HepG2 (cell line): ENCODE data around the gene EEFSEC. TPM values are rescaled to one million over a fixed set of nuclear protein-coding genes. Genes with fewer than 3 reads are reported as not detected.

Experiments used
- ATAC-seq: fragments of 200-7000 bp; cut with Tn5 transposase; 3 replicates; pipeline ENCODE4 v1.9.1; 2020; ENCODE audit warnings: mild to moderate bottlenecking, moderate library complexity
- BruUV-seq: library from RNA; stranded (reverse); fragments of 400-500 nt; replicated peaks from 2 replicates; lab custom pipeline; 2021; lab: Mats Ljungman, UMichigan
- CTCF ChIA-PET: fragments of 300-600 bp; formaldehyde crosslinking; extraction: SDS; loops from one replicate; lab custom pipeline; 2021; ENCODE audit warnings: low total read pairs, inconsistent platforms, low intra/inter-chr PET ratio; lab: Yijun Ruan, JAX
- POLR2A ChIA-PET: fragments of 350-600 bp; sonication (Branson Sonifier 250); formaldehyde crosslinking; loops from one replicate; lab custom pipeline; 2020; ENCODE audit warnings: antibody characterized with exemption, inconsistent platforms; lab: Yijun Ruan, JAX
- DNase-seq: peaks from one replicate; pipeline ENCODE4 v3.0.0-alpha.2; 2015; ENCODE audit warnings: low spot score
- FAIRE-seq: peaks from 3 replicates; lab custom pipeline; 2011; peaks lifted over from hg19 to GRCh38; lab: Jason Lieb, UNC
- H2AFZ ChIP-seq: one replicate; pipeline ENCODE4 v1.6.1; 2011; ENCODE audit warnings: low read length, inconsistent platforms
- H3K27ac ChIP-seq: fragments of 300-600 bp; 3 replicates; pipeline ENCODE4 v1.8.0; 2011; ENCODE audit warnings: mixed run types, mild to moderate bottlenecking, mixed read lengths, low read length, inconsistent platforms; ENCODE audit not compliant: insufficient read depth; ENCODE audit errors: extremely low read length
- H3K27me3 ChIP-seq, 2 experiments: fragments of 200-600 bp in 1 of 2; 2 replicates in 1 of 2; 3 replicates in 1 of 2; pipeline versions ENCODE4 v1.6.0 to v1.8.0; 2011; ENCODE audit warnings: low read length in 2 of 2, mild to moderate bottlenecking in 2 of 2, moderate library complexity in 2 of 2, inconsistent platforms in 1 of 2; ENCODE audit not compliant: insufficient read depth in 2 of 2, control insufficient read depth in 1 of 2
- H3K36me3 ChIP-seq, 2 experiments: fragments of 200-600 bp in 1 of 2; replicated peaks in 1 of 2; 2 replicates in 1 of 2; 3 replicates in 1 of 2; pipeline versions ENCODE4 v1.5.1 to v1.8.0; 2011; ENCODE audit warnings: low read length in 2 of 2, inconsistent platforms in 1 of 2; ENCODE audit not compliant: insufficient read depth in 2 of 2, control insufficient read depth in 1 of 2
- H3K4me1 ChIP-seq: 2 replicates; pipeline ENCODE4 v1.5.1; 2012; ENCODE audit warnings: low read length, inconsistent platforms; ENCODE audit not compliant: insufficient read depth
- H3K4me2 ChIP-seq: 2 replicates; pipeline ENCODE4 v1.6.0; 2011; ENCODE audit warnings: low read depth, low read length, inconsistent platforms
- H3K4me3 ChIP-seq, 3 experiments: fragments of 200-600 bp in 1 of 3; sonication (generic), shearing (Covaris generic) in 1 of 3; replicated peaks in 1 of 3; 2 replicates each; pipeline ENCODE4 v1.5.1; 2011 to 2016; ENCODE audit warnings: low read length in 3 of 3, inconsistent platforms in 2 of 3, low read depth in 2 of 3, mild to moderate bottlenecking in 2 of 3, control low read depth in 1 of 3, mixed read lengths in 1 of 3; ENCODE audit not compliant: insufficient read depth in 1 of 3
- H3K79me2 ChIP-seq: one replicate; pipeline ENCODE4 v1.6.1; 2011; ENCODE audit warnings: low read length, inconsistent platforms; ENCODE audit not compliant: insufficient read depth
- H3K9ac ChIP-seq: 2 replicates; pipeline ENCODE4 v1.6.0; 2011; ENCODE audit warnings: mild to moderate bottlenecking, low read depth, low read length, inconsistent platforms; ENCODE audit not compliant: insufficient read depth
- H3K9me3 ChIP-seq: 2 replicates; pipeline ENCODE4 v1.5.1; 2012; ENCODE audit warnings: mild to moderate bottlenecking, low read length
- H4K20me1 ChIP-seq: 2 replicates; pipeline ENCODE4 v1.6.0; 2011; ENCODE audit warnings: inconsistent platforms, mild to moderate bottlenecking, low read length, moderate library complexity; ENCODE audit not compliant: insufficient read depth
- AKNA ChIP-seq: sonication (generic); formaldehyde crosslinking; IDR thresholded peaks from 2 replicates; pipeline ENCODE4 v1.4.0; 2020; ENCODE audit warnings: missing genetic modification reagents, borderline replicate concordance
- ESRRA ChIP-seq: sonication (generic); formaldehyde crosslinking; IDR thresholded peaks from 2 replicates; pipeline ENCODE4 v1.5.1; 2020; ENCODE audit warnings: mild to moderate bottlenecking, low read depth, missing genetic modification reagents
- HHEX ChIP-seq: IDR thresholded peaks from 2 replicates; pipeline ENCODE4 v1.6.1; 2016; ENCODE audit warnings: control low read depth
- PATZ1 ChIP-seq: sonication (generic); formaldehyde crosslinking; IDR thresholded peaks from 2 replicates; pipeline ENCODE4 v1.4.0; 2020; ENCODE audit warnings: missing genetic modification reagents
- PCBP1 ChIP-seq: fragments of 200-400 bp; formaldehyde crosslinking; IDR thresholded peaks from 2 replicates; pipeline ENCODE4 v1.6.1; 2017; ENCODE audit warnings: mild to moderate bottlenecking, low read depth, low read length, borderline replicate concordance
- WIZ ChIP-seq: sonication (generic); formaldehyde crosslinking; IDR thresholded peaks from 2 replicates; pipeline ENCODE4 v1.5.1; 2020; ENCODE audit warnings: mild to moderate bottlenecking, missing genetic modification reagents
- ZFAT ChIP-seq: sonication (generic); formaldehyde crosslinking; conservative IDR thresholded peaks from 2 replicates; pipeline ENCODE4 v1.8.1; 2023; ENCODE audit warnings: missing genetic modification reagents, inconsistent platforms
- ZGPAT ChIP-seq: IDR thresholded peaks from 2 replicates; pipeline ENCODE4 v1.6.1; 2016; ENCODE audit warnings: mild to moderate bottlenecking
- ZNF569 ChIP-seq: sonication (generic); formaldehyde crosslinking; IDR thresholded peaks from 2 replicates; pipeline ENCODE4 v1.5.0; 2020; ENCODE audit warnings: mild to moderate bottlenecking, missing genetic modification reagents, moderate library complexity, borderline replicate concordance
- WGBS: methylation state at CpG from one replicate; pipeline ENCODE4 v1.1.6; 2017; ENCODE audit warnings: low lambda C conversion rate; 5-methylcytosine and 5-hydroxymethylcytosine counted together
- in situ Hi-C: cut with HindIII; loops from 2 replicates; pipeline ENCODE4 v1.10.0; 2017; ENCODE audit warnings: low pct_unique_long_range_greater_than_20kb; ENCODE audit not compliant: extremely low pct_ligation_motif_present
- intact Hi-C: fragments of 100-400 bp; cut with micrococcal nuclease; formaldehyde crosslinking; loops from one replicate; pipeline ENCODE4 v1.10.0; 2022; ENCODE audit not compliant: unreplicated experiment
- polyA plus RNA-seq, 8 experiments: library from polyadenylated mRNA; depleted of rRNA in 3 of 8; stranded (reverse) in 7 of 8; unstranded in 1 of 8; fragments of >200 nt; fragmentation: Illumina TruSeq in 4 of 8; extraction: Trizol in 4 of 8; gene quantifications; 2 replicates each; pipeline versions ENCODE4 v1.2.1 to v1.2.3, GENCODE V29; 2011 to 2016; ENCODE audit warnings: low read depth in 4 of 8, missing spikeins in 1 of 8, mixed read lengths in 1 of 8; ENCODE audit not compliant: insufficient read depth in 1 of 8
- total RNA-seq, 5 experiments: library from RNA; depleted of rRNA; stranded (reverse); fragments of >200 nt; fragmentation: Illumina TruSeq; extraction: Trizol; gene quantifications; 2 replicates each; pipeline ENCODE4 v1.2.3, GENCODE V29; 2016; ENCODE audit warnings: low read depth in 1 of 5
- TF ChIP-seq, protein P1 (sequence below): sonication (generic); formaldehyde crosslinking; IDR thresholded peaks from 2 replicates; pipeline ENCODE4 v1.4.0; 2020; ENCODE audit warnings: mild to moderate bottlenecking, missing genetic modification reagents

EEFSEC gene
- total and polyA plus RNA-seq, 2 of the 13 experiments (the other 11 are each of a cell fraction or from before 2014, with no cell fraction given): 6.4 to 24.2 TPM

DNA sequence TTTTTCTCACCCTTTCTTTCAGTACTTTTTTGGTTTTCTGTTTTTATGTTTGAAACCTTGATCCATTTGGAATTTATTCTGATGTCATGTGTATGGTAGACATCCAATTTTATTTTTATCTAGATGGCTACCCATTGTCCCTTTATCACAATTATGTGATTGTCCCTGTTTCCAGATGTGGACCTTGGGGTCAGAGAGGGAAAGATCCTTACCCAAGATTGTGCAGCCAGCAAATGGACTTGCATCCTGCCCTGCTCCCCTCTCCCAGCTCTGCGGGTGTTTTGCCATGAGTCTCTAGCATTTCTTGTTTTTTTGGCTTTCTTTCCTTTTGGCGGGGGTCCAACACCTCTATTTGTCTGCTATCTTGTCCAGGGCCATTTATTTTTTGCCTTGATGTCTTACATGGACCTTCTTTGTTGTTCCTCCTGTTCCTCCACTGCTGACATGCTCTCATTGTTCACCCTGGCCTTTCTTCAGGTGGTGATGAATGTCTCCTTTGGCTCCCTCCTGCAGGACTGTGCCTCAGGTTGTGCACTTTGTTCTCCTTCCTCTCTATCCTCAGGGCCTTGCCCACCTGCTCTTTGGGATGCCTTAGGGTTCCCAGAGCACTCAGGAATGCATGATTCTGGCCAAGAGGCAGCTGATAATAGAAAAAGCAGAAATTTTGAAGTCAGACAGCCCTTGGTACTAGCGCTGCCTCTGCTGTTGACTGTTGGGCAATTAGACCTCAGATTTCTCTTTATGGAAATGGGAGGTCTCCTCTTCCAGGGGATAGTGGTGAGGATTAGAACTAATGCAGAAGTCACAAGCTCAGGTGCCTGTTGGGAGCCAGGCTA is 84.3 kb downstream of the EEFSEC start:
- Histone ChIP-seq H3K36me3 (no peaks in the 10 kb centered on the region; a peak in 1 of 5 replicates), H3K27ac (no peak overlapping the region), H4K20me1 (peaks cover 5% of the 10 kb centered on the region; the same call in 1 of the 2 replicates), H3K9me3 (no peaks in the 10 kb centered on the region), H3K4me1 (peaks cover 38% of the 10 kb centered on the region), H3K79me2 (peaks cover 10% of the 10 kb centered on the region), H3K4me3 (no peak overlapping the region), H3K9ac (no peak overlapping the region), H3K4me2 (no peak overlapping the region), H3K27me3 (no peaks in the 10 kb centered on the region), H2AFZ (no peak overlapping the region)
- DNase-seq: no peak
- ChIA-PET CTCF (no interaction called here), POLR2A (no interaction called here)
- FAIRE-seq: no peak
- ATAC-seq: no peak
- no TSS peak for BruUV-seq
- in situ Hi-C loops (no loop called here), intact Hi-C loops (no loop called here)
- 81% methylated on average over 3 of the region's 3 CpGs for WGBS
- TF ChIP-seq ZFAT (CRISPR knock-in tag): no peak
- TF ChIP-seq AKNA (CRISPR knock-in tag): no peak
- no peak for TF ChIP-seq ZGPAT
- TF ChIP-seq, protein P1, sequence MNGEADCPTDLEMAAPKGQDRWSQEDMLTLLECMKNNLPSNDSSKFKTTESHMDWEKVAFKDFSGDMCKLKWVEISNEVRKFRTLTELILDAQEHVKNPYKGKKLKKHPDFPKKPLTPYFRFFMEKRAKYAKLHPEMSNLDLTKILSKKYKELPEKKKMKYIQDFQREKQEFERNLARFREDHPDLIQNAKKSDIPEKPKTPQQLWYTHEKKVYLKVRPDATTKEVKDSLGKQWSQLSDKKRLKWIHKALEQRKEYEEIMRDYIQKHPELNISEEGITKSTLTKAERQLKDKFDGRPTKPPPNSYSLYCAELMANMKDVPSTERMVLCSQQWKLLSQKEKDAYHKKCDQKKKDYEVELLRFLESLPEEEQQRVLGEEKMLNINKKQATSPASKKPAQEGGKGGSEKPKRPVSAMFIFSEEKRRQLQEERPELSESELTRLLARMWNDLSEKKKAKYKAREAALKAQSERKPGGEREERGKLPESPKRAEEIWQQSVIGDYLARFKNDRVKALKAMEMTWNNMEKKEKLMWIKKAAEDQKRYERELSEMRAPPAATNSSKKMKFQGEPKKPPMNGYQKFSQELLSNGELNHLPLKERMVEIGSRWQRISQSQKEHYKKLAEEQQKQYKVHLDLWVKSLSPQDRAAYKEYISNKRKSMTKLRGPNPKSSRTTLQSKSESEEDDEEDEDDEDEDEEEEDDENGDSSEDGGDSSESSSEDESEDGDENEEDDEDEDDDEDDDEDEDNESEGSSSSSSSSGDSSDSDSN: no peak
- no peak for TF ChIP-seq PCBP1
- no peak for TF ChIP-seq ESRRA (CRISPR knock-in tag)
- no peak for TF ChIP-seq HHEX (CRISPR knock-in tag)
- TF ChIP-seq PATZ1 (CRISPR knock-in tag): no peak
- TF ChIP-seq WIZ (CRISPR knock-in tag): no peak
- TF ChIP-seq ZNF569: no peak
